PC-9 (cell line): ENCODE measurements around the gene TRANK1.

ENCODE experiments used
- CTCF ChIP-seq: fragments of 200-600 bp; sonication (generic); conservative IDR thresholded peaks from 2 replicates; pipeline ENCODE4 v1.6.1; 2017; ENCODE audit warnings: mixed run types, antibody characterized with exemption, mild to moderate bottlenecking, moderate library complexity
- EZH2 ChIP-seq: fragments of 200-600 bp; sonication (generic); IDR thresholded peaks from 2 replicates; pipeline ENCODE4 v1.8.0; 2017; ENCODE audit warnings: antibody characterized with exemption, low read depth

DNA sequence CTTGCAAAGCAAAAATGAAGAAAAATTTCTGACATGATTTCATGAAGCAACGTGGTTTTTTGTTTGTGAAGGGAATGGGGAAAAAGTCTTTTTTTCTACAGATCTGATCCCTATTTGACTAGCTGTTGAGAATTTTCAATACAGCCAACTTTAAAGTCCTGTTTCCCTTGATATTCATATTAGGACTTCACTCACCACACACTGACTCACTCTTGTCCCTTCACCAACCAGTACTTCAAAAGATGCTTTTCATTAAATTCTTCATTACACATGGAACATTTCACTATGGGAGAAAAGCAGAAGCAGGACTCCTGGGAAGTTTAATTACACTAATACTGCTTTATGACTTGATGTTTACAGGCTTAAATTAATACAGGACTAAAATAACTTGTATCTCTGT is 16.6 kb downstream of the TRANK1 start:
- TF ChIP-seq CTCF = no peak
- no peak for TF ChIP-seq EZH2
